Stomach (tissue), 9 donors: ENCODE results near the gene C16orf90. TPM values are rescaled to one million over a fixed set of nuclear protein-coding genes. Genes with fewer than 3 reads are reported as not detected.

Experiments used
- DNase-seq, 2 donors: peaks; one replicate each; pipeline versions ENCODE4 v3.0.0 to v3.0.0-alpha.2; 2013 to 2019
- H3K27ac ChIP-seq, 5 donors: fragments of 200-600 bp in 4 of 5; sonication (generic) in 4 of 5; one replicate each; pipeline ENCODE4 v1.5.1; 2013 to 2019; ENCODE audit warnings: mild to moderate bottlenecking in 1 of 5, moderate library complexity in 1 of 5
- H3K27me3 ChIP-seq, 3 donors: fragments of 200-600 bp; sonication (generic); one replicate each; pipeline ENCODE4 v1.5.1; 2017 to 2019; ENCODE audit warnings: mixed run types in 1 of 3
- H3K36me3 ChIP-seq, 4 donors: fragments of 200-600 bp; sonication (generic); 1 replicate in 3 of 4; 2 replicates in 1 of 4; pipeline ENCODE4 v1.5.1; 2016 to 2019
- H3K4me1 ChIP-seq, 4 donors: fragments of 200-600 bp; sonication (generic); one replicate each; pipeline ENCODE4 v1.5.1; 2016 to 2019
- H3K4me3 ChIP-seq, 4 donors: fragments of 200-600 bp; sonication (generic) in 3 of 4; one replicate each; pipeline ENCODE4 v1.5.1; 2016 to 2019; ENCODE audit warnings: mild to moderate bottlenecking in 1 of 4
- H3K9me3 ChIP-seq, 4 donors: fragments of 200-600 bp; sonication (generic); one replicate each; pipeline ENCODE4 v1.5.1; 2016 to 2019
- CTCF ChIP-seq, 7 experiments: fragments of 450-650 bp in 4 of 7; fragments of 200-600 bp in 3 of 7; sonication (generic) in 3 of 7; IDR thresholded peaks; one replicate each; pipeline ENCODE4 v1.5.1; 2016 to 2019; ENCODE audit warnings: antibody characterized with exemption in 7 of 7, control low read depth in 2 of 7, mild to moderate bottlenecking in 1 of 7
- EP300 ChIP-seq: sonication (generic); formaldehyde crosslinking; IDR thresholded peaks from one replicate; pipeline ENCODE4 v1.6.1; 2017; ENCODE audit warnings: antibody characterized with exemption
- POLR2A ChIP-seq, 4 donors: fragments of 450-650 bp; IDR thresholded peaks; one replicate each; pipeline ENCODE4 v1.6.1; 2016; ENCODE audit warnings: antibody characterized with exemption in 4 of 4, control low read depth in 2 of 4, mild to moderate bottlenecking in 1 of 4, moderate library complexity in 1 of 4
- POLR2AphosphoS5 ChIP-seq, 3 donors: sonication (generic); formaldehyde crosslinking; IDR thresholded peaks; one replicate each; pipeline ENCODE4 v1.6.1; 2016; ENCODE audit warnings: antibody characterized with exemption in 3 of 3
- WGBS, 5 donors: extraction: QIAGEN DNeasy Blood & Tissue Kit in 3 of 5; methylation state at CpG; one replicate each; pipeline versions ENCODE4 v1.1.5 to v1.1.7; 2013 to 2018; 5-methylcytosine and 5-hydroxymethylcytosine counted together
- intact Hi-C: fragments of 100-400 bp; cut with DNase I; formaldehyde crosslinking; loops from one replicate; pipeline ENCODE4 v1.15.1; 2023; ENCODE audit warnings: low total_unique reads
- polyA plus RNA-seq, 3 donors: library from polyadenylated mRNA; stranded (reverse); fragments of 200-250 nt; gene quantifications; one replicate each; pipeline ENCODE4 v1.2.3, GENCODE V29; 2013
- total RNA-seq, 5 donors: library from RNA; depleted of rRNA; stranded (reverse); fragments of >200 nt; gene quantifications; one replicate each; pipeline versions ENCODE4 v1.1.0 to v1.2.3, GENCODE V29; 2014 to 2016
- donor health status: healthy with polysubstance abuse.
- donor health status: Bipolar disorder and iron deficiency.
- donor health status: healthy.

The C16orf90 gene
- total and polyA plus RNA-seq, 8 donors, result not detected

GRCh38 chr16:3467182-3467581, 28.1 kb downstream of the C16orf90 start:
- TF ChIP-seq POLR2A (IDR thresholded peaks at IDR 0.05), result no peak
- 88 to 95% (median 94%) methylated on average over 8 of the region's 8 CpGs for WGBS, 5 donors
- no peak for DNase-seq
- H3K9me3 ChIP-seq, result no peaks in the 10 kb centered on the region
- no peaks in the 10 kb centered on the region for H3K27me3 ChIP-seq
- peaks cover 30 to 97% (median 81%) of the 10 kb centered on the region in 4 donors for H3K4me1 ChIP-seq
- no peak overlapping the region for H3K27ac ChIP-seq
- intact Hi-C loops, result no loop called here
- peaks cover 19 to 44% (median 31%) of the 10 kb centered on the region in 4 donors for H3K36me3 ChIP-seq
- H3K4me3 ChIP-seq, result no peak overlapping the region

GRCh38 chr16:3465911-3466584, 29.2 kb downstream of the C16orf90 start:
- WGBS, 5 donors, result 80 to 86% (median 83%) methylated on average over 21 of the region's 21 CpGs
- no peaks in the 10 kb centered on the region for H3K27me3 ChIP-seq
- H3K9me3 ChIP-seq, result no peaks in the 10 kb centered on the region
- TF ChIP-seq CTCF (IDR thresholded peaks at IDR 0.05) (no peak), POLR2A (IDR thresholded peaks at IDR 0.05) (no peak), EP300 (no peak), POLR2AphosphoS5 (IDR thresholded peaks at IDR 0.05) (no peak)
- H3K4me1 ChIP-seq, result peaks cover 38 to 99% (median 86%) of the 10 kb centered on the region in 4 donors
- H3K36me3 ChIP-seq, result peaks cover 19 to 35% (median 27%) of the 10 kb centered on the region in 4 donors
- H3K27ac ChIP-seq, result no peak overlapping the region
- intact Hi-C loops, result no loop called here
- H3K4me3 ChIP-seq, result no peak overlapping the region
- no peak for DNase-seq

- peaks cover 45 to 99% (median 87%) of the 10 kb centered on the region in 4 donors for H3K4me1 ChIP-seq
- no peak overlapping the region for H3K27ac ChIP-seq
- intact Hi-C loops, result no loop called here
- no peak for DNase-seq
- no peaks in the 10 kb centered on the region for H3K9me3 ChIP-seq
- no peak for TF ChIP-seq CTCF (IDR thresholded peaks at IDR 0.05)
- no peak for TF ChIP-seq POLR2AphosphoS5 (IDR thresholded peaks at IDR 0.05)
- TF ChIP-seq EP300, result no peak
- no peak for TF ChIP-seq POLR2A (IDR thresholded peaks at IDR 0.05)
- H3K36me3 ChIP-seq, result peaks cover 19 to 30% (median 25%) of the 10 kb centered on the region in 4 donors
- WGBS, 5 donors, result 89 to 97% (median 91%) methylated on average over 12 of the region's 12 CpGs
- H3K4me3 ChIP-seq, result no peak overlapping the region
- H3K27me3 ChIP-seq, result no peaks in the 10 kb centered on the region
Measured at GRCh38 chr16:3465301-3465700, 30.0 kb downstream of the C16orf90 start.

GRCh38 chr16:3461151-3461550, 34.1 kb downstream of the C16orf90 start:
- Histone ChIP-seq H3K27me3 (no peaks in the 10 kb centered on the region), H3K9me3 (no peaks in the 10 kb centered on the region), H3K36me3 (peaks cover 9 to 12% (median 10%) of the 10 kb centered on the region in 4 donors), H3K4me1 (peaks cover 47 to 88% (median 79%) of the 10 kb centered on the region in 4 donors), H3K27ac (peak overlapping the region in 4 of 5 donors; percentile 3 to 99 (median 60)), H3K4me3 (no peak overlapping the region)
- TF ChIP-seq POLR2AphosphoS5 (IDR thresholded peaks at IDR 0.05), result no peak
- no peak for TF ChIP-seq EP300
- no peak for TF ChIP-seq CTCF (IDR thresholded peaks at IDR 0.05)
- TF ChIP-seq POLR2A (IDR thresholded peaks at IDR 0.05), result no peak
- DNase-seq, result peak in 1 of 2 donors; percentile 41
- 32 to 52% (median 39%) methylated on average over 8 of the region's 8 CpGs for WGBS, 5 donors
- intact Hi-C loops, result no loop called here

DNA sequence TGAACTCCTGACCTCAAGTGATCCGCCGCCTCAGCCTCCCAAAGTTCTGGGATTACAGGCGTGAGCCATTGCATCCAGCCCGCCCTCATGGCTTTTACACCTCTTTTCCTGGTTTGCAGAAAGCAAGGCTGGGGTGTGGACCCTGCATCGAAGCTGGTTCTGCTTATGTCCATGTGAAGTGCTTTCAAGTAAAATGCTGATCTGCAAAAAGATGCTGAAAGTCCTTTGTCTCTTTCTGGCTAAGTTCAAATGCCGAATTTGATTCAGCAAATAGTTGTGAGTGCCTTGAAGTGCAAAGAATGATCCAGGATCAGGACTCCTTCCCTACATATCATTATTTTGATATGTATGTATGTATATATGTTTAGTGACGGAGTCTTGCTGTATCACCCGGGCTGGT, 34.7 kb downstream of the C16orf90 start:
- Histone ChIP-seq H3K36me3 (peaks cover 4 to 6% (median 4%) of the 10 kb centered on the region in 4 donors), H3K4me1 (peaks cover 51 to 87% (median 78%) of the 10 kb centered on the region in 4 donors)

More for the DNA sequence above, 34.7 kb downstream of the C16orf90 start:
- no peaks in the 10 kb centered on the region for H3K9me3 ChIP-seq
- H3K27me3 ChIP-seq, result no peaks in the 10 kb centered on the region
- TF ChIP-seq CTCF (IDR thresholded peaks at IDR 0.05) (no peak), EP300 (no peak), POLR2AphosphoS5 (IDR thresholded peaks at IDR 0.05) (no peak), POLR2A (IDR thresholded peaks at IDR 0.05) (no peak)
- peak overlapping the region; percentile 16 to 99 (median 97) for H3K27ac ChIP-seq
- 57 to 70% (median 58%) methylated on average over 8 of the region's 8 CpGs for WGBS, 5 donors
- DNase-seq, result no peak
- H3K4me3 ChIP-seq, result peak overlapping the region in 2 of 4 donors; percentile 89 to 90
- intact Hi-C loops, result no loop called here
